Measurements from ENCODE around the gene SDK2.

DNA sequence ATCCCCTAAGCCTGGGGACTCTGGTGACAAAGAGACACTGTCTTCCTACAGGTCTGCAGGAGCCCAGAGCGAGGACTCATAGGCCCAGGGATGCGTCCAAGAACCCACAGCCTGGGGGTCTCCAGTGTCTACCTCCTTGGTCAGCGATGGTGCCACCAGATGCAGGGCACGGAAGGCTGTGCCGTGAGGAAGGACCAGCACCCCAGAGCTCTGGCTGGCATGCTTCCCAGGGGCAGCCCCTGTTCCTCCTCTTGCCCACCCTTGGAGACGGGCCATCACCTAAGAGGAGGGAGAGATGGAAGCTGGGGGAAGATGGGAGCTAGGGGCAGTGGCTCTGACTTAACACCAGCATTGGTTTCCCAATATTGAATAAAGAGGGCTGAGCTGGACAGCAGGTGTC is 125.2 kb downstream of the SDK2 start:
- no peak for TF ChIP-seq POLR2A (IDR thresholded peaks at IDR 0.05)
- TF ChIP-seq, protein P1, sequence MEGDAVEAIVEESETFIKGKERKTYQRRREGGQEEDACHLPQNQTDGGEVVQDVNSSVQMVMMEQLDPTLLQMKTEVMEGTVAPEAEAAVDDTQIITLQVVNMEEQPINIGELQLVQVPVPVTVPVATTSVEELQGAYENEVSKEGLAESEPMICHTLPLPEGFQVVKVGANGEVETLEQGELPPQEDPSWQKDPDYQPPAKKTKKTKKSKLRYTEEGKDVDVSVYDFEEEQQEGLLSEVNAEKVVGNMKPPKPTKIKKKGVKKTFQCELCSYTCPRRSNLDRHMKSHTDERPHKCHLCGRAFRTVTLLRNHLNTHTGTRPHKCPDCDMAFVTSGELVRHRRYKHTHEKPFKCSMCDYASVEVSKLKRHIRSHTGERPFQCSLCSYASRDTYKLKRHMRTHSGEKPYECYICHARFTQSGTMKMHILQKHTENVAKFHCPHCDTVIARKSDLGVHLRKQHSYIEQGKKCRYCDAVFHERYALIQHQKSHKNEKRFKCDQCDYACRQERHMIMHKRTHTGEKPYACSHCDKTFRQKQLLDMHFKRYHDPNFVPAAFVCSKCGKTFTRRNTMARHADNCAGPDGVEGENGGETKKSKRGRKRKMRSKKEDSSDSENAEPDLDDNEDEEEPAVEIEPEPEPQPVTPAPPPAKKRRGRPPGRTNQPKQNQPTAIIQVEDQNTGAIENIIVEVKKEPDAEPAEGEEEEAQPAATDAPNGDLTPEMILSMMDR (IDR thresholded peaks at IDR 0.05) = no peak

Measured in ovary (tissue), 3 donors.